ENCODE results near the gene NUF2.
"Not testable (repeated sequence)": the region's sequence is repeated elsewhere in the genome, so short reads cannot be mapped to it uniquely, and the experiment has no call there.

NUF2 gene

DNA sequence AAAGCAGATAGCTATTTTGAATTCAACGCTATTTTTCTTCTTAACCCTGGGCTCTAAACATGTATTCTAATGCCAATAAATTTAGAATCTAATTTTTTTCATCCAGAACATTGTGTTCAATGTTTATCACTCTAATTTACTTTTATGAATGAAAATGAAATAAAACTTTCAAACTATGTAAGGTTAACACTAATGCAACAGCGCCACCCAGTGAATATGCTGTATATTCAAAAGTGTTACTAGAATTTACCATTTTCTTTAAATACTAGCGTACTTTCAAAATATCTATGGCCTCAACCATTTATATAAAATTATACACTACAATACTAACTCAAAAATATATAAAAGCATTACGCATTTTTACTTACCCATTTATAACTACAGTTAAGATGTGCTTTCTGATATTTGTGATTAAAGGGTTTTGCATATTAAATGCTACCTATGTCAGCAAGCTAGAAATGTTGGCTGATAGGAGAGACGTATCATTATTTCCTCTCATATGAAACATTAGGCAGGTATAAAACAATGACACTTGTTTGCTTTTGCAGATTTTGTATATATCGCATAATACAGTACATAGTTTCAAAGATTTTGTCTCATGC, 5.9 kb upstream of the NUF2 start:
- DNase-seq, result peak; percentile 59
- in situ Hi-C loops (cut with HindIII; ENCODE audit: low pct_ligation_motif_present, low pct_unique_long_range_greater_than_20kb, low sequenced_read_pairs), result loop anchor here (10.0 to 25.0 kb wide), 2 partner anchors 241 to 454 kb away; partner anchors contain the start of gene CCDC190

GRCh38 chr1:163320891-163321290, 863 bp upstream of the NUF2 start:
- in situ Hi-C loops (cut with HindIII; ENCODE audit: low pct_ligation_motif_present, low pct_unique_long_range_greater_than_20kb, low sequenced_read_pairs), result loop anchor here (25.0 kb wide), 1 partner anchor 459 kb away; the partner anchor contains the start of gene CCDC190
- no peak for DNase-seq

GRCh38 chr1:163323339-163323738, 1.6 kb downstream of the NUF2 start:
- not testable (repeated sequence) for DNase-seq
- in situ Hi-C loops (cut with HindIII; ENCODE audit: low pct_ligation_motif_present, low pct_unique_long_range_greater_than_20kb, low sequenced_read_pairs), result loop anchor here (25.0 kb wide), 1 partner anchor 461 kb away; the partner anchor contains the start of gene CCDC190

DNA sequence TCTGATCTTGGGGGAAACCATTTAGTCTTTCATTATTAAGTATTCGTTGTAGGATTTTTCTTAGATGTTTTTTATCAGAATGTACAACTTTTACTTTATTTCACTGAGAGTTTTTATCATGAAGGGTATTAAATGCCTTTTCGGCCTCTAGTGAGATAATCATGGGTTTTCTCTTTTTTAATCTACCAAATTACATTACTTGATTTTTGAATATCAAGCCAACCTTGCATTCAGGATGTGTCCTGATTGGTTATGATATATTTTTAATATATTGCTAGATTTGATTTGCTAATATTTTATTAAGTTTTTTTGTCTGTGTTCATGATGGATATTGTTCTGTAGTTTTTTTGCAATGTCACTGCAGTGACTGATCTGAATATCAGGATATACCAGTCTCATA, 9.4 kb downstream of the NUF2 start:
- in situ Hi-C loops (cut with HindIII; ENCODE audit: low pct_ligation_motif_present, low pct_unique_long_range_greater_than_20kb, low sequenced_read_pairs), result no loop called here
- no peak for DNase-seq

GRCh38 chr1:163335216-163335615, 13.5 kb downstream of the NUF2 start:
- no peak for DNase-seq
- in situ Hi-C loops (cut with HindIII; ENCODE audit: low pct_ligation_motif_present, low pct_unique_long_range_greater_than_20kb, low sequenced_read_pairs), result no loop called here

- DNase-seq, result no peak
- in situ Hi-C loops (cut with HindIII; ENCODE audit: low pct_ligation_motif_present, low pct_unique_long_range_greater_than_20kb, low sequenced_read_pairs), result no loop called here
These were observed 15.9 kb downstream of the NUF2 start for GRCh38 chr1:163337631-163338030.

DNA sequence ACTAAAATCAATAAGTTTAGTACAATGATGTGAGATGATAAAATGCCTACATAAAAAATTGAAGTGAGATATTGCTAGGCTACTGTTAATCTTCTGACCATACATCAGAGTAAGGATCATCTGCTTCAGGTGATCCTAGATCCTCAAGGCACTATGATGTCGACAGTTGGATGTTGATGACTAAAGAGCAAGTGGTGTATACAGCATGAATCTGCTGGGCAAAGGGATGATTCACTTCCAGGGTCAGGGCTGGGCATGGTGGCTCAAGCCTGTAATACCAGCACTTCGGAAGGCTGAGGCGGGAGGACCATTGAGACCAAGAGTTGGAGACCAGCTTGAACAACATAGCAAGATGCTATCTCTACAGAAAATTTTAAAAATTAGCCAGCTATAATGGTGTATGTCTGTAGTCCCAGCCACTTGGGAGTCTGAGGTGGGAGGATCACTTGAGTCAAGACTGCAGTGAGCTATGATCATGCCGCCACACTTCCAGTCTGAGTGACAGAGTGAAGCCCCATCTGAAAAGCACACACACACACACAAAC, 24.6 kb downstream of the NUF2 start:
- DNase-seq, result no peak

DNA sequence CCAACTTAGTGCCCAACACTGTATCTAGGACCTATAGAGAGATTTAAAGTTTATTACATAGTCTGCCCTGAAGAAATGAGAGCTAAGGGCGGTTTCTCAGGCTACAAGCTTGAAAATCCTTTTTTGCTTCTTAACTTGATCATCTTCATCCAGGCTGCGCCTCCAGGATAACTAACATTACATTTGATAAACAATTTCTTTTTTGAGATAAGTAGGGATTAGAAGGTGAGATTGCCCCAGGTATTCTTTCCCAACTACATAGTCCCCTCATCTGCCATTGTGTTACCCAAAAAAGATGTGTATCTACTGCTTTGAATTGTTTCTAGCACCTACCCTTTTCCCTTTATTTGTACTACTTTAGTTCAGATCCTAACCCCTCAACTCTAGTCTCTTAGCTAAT, 25.4 kb downstream of the NUF2 start:
- in situ Hi-C loops (cut with HindIII; ENCODE audit: low pct_ligation_motif_present, low pct_unique_long_range_greater_than_20kb, low sequenced_read_pairs), result no loop called here
- DNase-seq, result no peak

More for the DNA sequence above, 24.6 kb downstream of the NUF2 start:
- in situ Hi-C loops (cut with HindIII; ENCODE audit: low pct_ligation_motif_present, low pct_unique_long_range_greater_than_20kb, low sequenced_read_pairs), result no loop called here

- in situ Hi-C loops (cut with HindIII; ENCODE audit: low pct_ligation_motif_present, low pct_unique_long_range_greater_than_20kb, low sequenced_read_pairs), result no loop called here
- DNase-seq, result no peak
These were observed 30.2 kb downstream of the NUF2 start for GRCh38 chr1:163351912-163352311.

- DNase-seq, result peak; percentile 11
- in situ Hi-C loops (cut with HindIII; ENCODE audit: low pct_ligation_motif_present, low pct_unique_long_range_greater_than_20kb, low sequenced_read_pairs), result no loop called here
These were observed 35.6 kb downstream of the NUF2 start for GRCh38 chr1:163357378-163357777.

- DNase-seq; in situ Hi-C loops (cut with HindIII; ENCODE audit: low pct_ligation_motif_present, low pct_unique_long_range_greater_than_20kb, low sequenced_read_pairs): not testable (repeated sequence)
These were observed 36.4 kb downstream of the NUF2 start for GRCh38 chr1:163358172-163358571.

GRCh38 chr1:163361123-163361934, 39.6 kb downstream of the NUF2 start:
- in situ Hi-C loops (cut with HindIII; ENCODE audit: low pct_ligation_motif_present, low pct_unique_long_range_greater_than_20kb, low sequenced_read_pairs), result no loop called here
- peak; percentile 32 for DNase-seq

DNA sequence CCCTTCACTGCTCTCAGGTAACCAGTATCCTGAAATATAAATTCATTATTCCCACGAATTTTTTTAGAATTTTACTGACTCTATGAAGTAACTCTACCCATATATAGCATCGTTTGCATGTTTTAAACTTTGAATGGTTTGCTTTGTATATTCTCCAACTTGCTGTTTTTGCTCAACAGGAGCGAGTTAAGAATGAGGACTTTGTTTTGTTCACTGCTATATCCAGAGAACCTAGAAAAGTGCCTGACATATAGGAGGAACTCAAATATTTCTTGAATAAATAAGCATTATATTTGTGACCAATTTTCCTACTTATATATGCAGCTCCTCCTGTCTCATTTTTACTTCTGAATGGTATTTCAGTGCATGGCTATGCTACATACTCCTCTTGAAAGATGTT, 43.4 kb downstream of the NUF2 start:
- no peak for DNase-seq
- in situ Hi-C loops (cut with HindIII; ENCODE audit: low pct_ligation_motif_present, low pct_unique_long_range_greater_than_20kb, low sequenced_read_pairs), result no loop called here

DNA sequence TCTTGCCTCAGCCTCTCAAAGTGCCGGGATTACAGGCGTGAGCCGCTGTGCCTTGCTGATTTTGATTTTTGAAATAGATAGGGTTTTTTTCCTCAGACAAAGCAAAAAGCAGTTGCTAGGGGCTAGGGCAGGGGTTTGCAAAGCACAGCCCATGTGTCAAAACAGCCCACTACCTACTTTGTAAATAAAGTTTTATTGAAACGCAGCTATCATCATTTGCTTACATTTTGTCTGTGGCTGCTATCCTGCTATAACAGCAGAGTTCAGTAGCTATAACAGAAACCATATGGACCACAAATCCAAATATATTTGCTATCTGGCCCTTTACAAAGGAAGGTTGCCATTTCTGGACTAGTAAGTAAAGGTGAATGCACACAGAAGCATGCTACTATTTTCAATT, 44.8 kb downstream of the NUF2 start:
- DNase-seq, result no peak
- in situ Hi-C loops (cut with HindIII; ENCODE audit: low pct_ligation_motif_present, low pct_unique_long_range_greater_than_20kb, low sequenced_read_pairs), result no loop called here

DNA sequence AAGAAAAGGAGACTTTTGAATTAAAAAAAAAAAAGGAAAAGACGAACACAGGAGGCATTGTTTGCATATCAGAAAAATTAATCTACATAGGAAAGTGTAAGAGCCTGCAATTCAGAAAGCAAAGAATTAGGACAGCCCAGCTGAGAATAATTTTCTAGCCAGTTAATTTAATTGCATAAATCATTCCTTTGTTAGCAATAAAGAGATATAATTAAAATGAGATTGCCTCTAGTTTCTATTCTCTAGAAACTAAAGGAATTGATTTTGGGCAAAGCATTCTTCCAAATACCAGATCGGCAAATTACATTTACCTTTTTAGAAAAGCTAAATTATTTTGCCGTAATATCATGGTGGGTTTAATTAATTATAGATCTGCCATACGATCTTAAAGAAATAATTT, 46.0 kb downstream of the NUF2 start:
- DNase-seq, result no peak
- in situ Hi-C loops (cut with HindIII; ENCODE audit: low pct_ligation_motif_present, low pct_unique_long_range_greater_than_20kb, low sequenced_read_pairs), result no loop called here

DNA sequence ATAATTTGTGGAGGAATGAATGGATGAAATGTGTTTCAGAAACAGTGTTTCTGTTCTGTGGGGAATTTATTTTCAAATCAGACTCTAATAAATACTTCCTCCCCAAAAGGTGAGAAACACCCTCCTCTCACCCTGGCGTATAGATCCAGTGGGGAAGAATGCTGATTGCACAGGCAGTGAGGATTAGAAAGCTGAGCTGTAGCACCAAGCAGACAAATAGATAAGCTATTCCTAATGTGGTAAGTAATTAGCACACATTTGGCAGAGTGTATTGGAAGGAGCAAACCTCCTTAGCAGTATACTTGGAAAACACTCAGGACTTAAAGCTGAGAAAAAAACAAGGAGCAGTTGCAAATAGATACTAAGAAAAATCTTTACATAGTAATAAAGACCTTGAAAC, 50.8 kb downstream of the NUF2 start:
- in situ Hi-C loops (cut with HindIII; ENCODE audit: low pct_ligation_motif_present, low pct_unique_long_range_greater_than_20kb, low sequenced_read_pairs), result no loop called here

DNA sequence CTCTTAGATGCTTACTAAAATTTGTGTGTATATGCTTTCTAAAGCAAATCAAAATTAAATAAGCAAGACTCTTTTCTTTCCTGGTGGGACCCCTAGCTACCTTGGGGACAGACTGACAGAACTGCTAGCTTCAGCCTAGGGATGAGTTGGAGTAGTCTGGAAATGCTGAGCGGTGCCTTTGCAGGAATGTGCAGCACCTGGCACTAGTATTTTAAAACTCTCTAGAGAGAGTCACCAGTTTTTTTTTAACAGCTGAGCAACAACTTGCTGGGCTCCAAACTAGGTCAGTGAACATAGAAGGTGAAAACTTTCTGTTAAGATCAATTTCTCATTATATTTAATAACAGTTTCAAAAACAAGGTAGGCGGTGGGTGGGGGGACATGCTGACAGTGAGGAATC, 56.8 kb downstream of the NUF2 start:
- no peak for DNase-seq
- in situ Hi-C loops (cut with HindIII; ENCODE audit: low pct_ligation_motif_present, low pct_unique_long_range_greater_than_20kb, low sequenced_read_pairs), result no loop called here

More for the DNA sequence above, 50.8 kb downstream of the NUF2 start:
- no peak for DNase-seq

- DNase-seq, result no peak
- in situ Hi-C loops (cut with HindIII; ENCODE audit: low pct_ligation_motif_present, low pct_unique_long_range_greater_than_20kb, low sequenced_read_pairs), result no loop called here
These were observed 58.0 kb downstream of the NUF2 start for GRCh38 chr1:163379801-163380200.

DNA sequence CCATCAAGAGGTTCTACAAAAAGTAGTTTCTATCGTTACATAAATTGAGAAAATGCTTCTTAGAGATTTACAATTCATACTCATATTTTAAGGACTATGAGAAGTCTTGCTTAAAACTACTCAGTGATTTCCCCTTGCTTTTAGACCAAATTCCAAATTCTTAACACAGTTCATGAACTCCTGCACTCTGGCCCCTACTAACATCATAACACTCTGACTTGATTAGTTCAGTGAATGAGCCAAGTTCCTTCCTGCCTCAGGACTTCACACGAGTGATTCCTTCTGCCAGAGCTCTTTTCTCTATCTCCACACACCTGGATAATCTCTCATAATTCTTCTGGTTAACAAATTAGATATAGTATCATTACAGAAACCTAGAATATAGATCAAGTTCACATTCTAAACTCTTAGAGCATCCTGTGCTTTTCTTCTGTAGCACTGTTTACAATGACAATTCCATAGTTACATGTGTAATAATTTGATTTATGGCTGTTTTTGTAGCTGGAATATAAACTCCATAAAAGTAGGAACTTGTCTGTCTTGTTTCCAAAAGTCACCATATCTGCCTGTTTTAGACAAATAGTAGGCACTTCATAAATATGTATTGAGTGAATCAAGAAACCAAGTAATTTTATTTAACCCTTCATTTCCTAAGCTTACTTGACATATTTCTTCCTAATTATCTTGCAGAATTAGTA, 59.9 kb downstream of the NUF2 start:
- in situ Hi-C loops (cut with HindIII; ENCODE audit: low pct_ligation_motif_present, low pct_unique_long_range_greater_than_20kb, low sequenced_read_pairs), result no loop called here
- DNase-seq, result no peak
